GM13976 (cell line): ENCODE data around the gene SLC38A10.

ENCODE experiments used
- DNase-seq: peaks from one replicate; pipeline ENCODE4 v3.0.0; 2012; ENCODE audit warnings: low spot score
- CTCF ChIP-seq: IDR thresholded peaks from 2 replicates; pipeline ENCODE4 v1.5.1; 2012; ENCODE audit warnings: borderline replicate concordance, mild to moderate bottlenecking; ENCODE audit not compliant: insufficient read depth; ENCODE audit errors: extremely low read depth, missing control alignments, control extremely low read depth
- in situ Hi-C: fragments of 300-500 bp; cut with MboI; formaldehyde crosslinking; loops from one replicate; pipeline ENCODE4 v1.12.0; 2022; ENCODE audit warnings: low sequenced_read_pairs, mixed read lengths, inconsistent platforms; ENCODE audit not compliant: unreplicated experiment

Gene SLC38A10

GRCh38 chr17:81295031-81295675 is at the start of gene SLC38A10:
Gene SLC38A10, minus strand, starts transcription at chr17:81295307. Its CDS starts 386 bp downstream, at chr17:81294921.
- in situ Hi-C loops, result no loop called here

GRCh38 chr17:81342269-81343070 is 47.4 kb upstream of the SLC38A10 start:
- in situ Hi-C loops, result no loop called here
- no peak for TF ChIP-seq CTCF
- DNase-seq, result no peak

More at GRCh38 chr17:81295031-81295675, at the start of gene SLC38A10:
- peak; percentile 99 for DNase-seq
- TF ChIP-seq CTCF, result no peak

- no peak for DNase-seq
- TF ChIP-seq CTCF, result no peak
- in situ Hi-C loops, result no loop called here
These were observed 46.6 kb upstream of the SLC38A10 start for GRCh38 chr17:81341516-81342268.

- in situ Hi-C loops, result no loop called here
- no peak for DNase-seq
- TF ChIP-seq CTCF, result no peak
These were observed 45.8 kb upstream of the SLC38A10 start for GRCh38 chr17:81340607-81341515.

GRCh38 chr17:81339534-81340296 is 44.6 kb upstream of the SLC38A10 start:
- no peak for TF ChIP-seq CTCF
- in situ Hi-C loops, result no loop called here

More at GRCh38 chr17:81339534-81340296, 44.6 kb upstream of the SLC38A10 start:
- DNase-seq, result no peak
